NOMO-1 treated with DMSO at 0.1 percent for 48 hours (cell line): ENCODE measurements around the gene PDGFRB.
A peak's percentile ranks its signal among the peaks of the same experiment; 100 is the strongest.

Source experiments
- DNase-seq: peaks from one replicate; lab custom pipeline; 2025; ENCODE audit not compliant: unreplicated experiment; lab: John Stamatoyannopoulos, UW

The PDGFRB gene

DNA sequence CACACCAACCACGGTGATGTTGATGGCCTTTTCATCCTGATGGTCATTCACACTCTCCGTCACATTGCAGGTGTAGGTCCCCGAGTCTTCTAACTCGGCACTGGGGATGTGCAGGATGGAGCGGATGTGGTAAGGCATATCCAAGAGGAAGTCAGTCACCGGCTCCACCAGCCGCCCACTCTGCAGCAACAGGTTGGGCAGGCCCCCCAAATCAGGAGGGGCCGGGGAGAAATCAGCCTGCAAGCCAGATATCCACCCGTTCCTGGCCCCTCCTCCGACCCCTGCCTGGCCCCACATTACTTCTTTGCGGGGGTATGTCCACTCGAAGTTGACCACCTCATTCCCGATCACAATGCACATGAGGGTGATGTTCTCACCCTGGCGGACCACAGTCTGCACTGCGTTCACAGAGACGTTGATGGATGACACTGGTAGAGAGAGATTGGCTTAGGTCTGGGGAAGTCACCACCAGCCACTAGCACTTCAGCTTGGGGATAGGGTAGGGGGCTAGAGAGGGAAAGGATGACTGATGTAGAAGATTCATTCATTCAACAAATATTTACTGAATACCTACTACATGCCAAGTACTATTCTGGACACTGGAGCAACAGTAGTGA, 22.0 kb downstream of the PDGFRB start:
- DNase-seq, result no peak

DNA sequence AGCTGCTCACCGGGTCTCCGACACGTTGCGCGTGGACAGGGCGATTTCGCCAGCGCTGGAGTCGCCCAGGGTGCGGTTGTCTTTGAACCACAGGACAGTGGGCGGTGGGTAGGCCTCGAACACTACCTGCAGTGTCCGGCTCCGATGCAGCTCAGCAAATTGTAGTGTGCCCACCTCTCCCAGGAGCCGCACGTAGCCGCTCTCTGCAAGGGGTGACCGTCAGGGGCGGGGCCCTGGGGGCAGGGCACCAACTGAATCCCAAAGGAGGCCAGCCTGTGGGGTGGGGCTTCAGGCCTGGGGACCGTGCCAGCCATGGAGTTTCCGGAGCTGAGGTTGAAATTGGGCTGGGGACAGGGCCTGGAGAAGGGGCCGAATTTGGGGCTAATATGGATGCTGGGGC, 22.9 kb downstream of the PDGFRB start:
- no peak for DNase-seq

DNA sequence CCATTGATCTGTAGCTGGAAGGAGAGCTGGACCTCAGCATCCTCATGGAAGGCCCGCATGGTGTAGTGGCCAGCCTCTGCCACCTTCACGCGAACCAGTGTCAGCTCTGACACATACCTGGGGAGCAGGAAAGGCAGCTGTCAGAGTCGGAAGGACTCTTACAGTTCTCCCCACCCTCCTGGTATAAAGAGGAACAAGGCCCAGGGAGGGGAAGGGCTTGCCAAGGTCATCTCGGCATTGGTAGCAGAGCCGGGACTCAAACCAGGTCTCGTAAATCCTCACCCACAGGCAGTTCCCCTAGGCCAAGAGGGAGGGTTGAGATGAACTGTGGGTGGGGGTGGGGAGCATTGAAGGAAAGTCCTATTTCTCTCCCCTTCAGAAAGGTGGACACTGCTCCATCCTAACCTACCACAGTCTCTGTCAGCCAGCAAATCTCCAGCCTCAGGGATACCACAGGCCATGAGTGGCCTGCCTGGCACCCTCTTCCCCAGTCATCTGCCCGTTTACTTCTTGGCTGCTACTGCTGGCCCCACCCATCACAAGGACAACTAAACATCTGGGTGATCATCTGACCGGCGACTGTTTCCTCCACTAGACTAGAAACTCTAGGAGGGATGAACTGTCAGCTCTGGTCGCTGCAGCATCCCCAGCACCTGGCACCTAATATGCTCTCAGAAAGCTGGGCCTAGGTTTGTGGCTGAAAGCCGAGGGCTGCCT, 23.5 kb downstream of the PDGFRB start:
- DNase-seq, result peak; percentile 81

DNA sequence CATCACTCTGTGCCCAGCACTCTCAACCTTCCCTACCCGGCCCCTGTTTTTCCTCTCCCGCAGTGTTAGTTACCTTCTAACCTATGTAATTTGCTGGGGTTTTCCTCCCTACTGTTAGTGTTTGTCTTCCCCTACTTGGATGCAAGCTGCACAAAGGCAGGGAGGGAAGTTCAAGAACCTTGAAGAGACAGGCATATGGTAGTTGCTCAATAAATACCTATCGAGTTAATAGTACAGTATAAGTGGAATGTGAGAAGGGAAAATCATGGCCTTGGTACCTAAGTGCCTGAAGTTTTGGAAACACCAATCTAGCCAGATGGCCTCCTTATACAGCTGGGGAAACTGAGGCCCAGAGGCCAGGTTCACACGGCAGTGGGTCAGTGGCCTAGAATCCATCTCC, 24.2 kb downstream of the PDGFRB start:
- DNase-seq, result no peak

DNA sequence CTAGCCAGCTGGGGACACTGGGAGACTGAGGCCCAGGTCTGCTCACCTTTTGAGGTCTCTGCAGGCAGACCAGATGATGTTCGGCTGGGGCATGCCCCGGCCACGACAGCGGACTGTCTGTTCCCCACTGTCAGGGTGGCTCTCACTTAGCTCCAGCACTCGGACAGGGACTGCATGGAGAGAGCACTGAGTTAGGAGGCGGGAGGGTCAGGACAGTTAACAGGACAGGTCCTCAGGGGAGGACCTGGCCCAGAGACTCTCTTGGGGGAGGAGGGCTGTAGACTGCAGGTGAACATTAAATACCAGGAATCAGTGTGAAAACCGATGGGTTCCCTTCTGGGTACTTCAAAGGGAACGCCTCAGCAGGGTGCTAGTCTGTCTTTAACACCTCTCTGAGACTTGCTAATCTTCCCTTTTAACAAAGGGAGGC, 25.1 kb downstream of the PDGFRB start:
- DNase-seq, result no peak

DNA sequence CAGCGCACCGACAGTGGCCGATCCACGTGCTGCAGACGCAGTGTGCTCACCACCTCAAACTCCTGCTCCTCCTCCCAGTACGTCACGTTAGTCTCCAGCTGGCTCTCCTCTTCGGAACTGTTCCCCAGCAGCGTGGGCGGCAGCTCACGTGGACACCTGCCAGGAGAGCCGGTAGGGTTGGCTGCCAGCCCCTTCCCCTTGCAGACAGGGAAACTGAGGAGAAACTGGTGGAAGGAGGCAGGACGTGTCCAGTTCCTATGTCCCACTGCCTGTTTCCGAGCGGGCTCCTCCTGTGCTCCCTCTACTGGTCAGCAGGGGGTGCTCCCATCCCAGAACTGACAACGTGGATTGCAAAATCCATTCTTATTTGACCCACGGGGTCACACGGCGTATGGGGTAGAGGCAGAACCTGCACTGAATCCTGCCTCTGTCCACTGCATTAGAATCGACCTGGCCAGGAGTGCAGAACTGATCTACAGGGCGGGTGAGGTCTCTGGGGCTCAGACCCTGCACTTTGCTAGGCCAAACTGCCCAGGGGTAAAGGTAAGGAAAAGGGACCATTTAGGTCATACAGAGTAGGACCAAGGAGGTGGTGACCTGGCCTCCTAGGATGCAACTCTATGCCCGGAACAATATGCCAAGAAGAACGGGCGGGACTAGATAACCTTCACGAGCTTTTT, 25.7 kb downstream of the PDGFRB start:
- DNase-seq, result peak; percentile 72

DNA sequence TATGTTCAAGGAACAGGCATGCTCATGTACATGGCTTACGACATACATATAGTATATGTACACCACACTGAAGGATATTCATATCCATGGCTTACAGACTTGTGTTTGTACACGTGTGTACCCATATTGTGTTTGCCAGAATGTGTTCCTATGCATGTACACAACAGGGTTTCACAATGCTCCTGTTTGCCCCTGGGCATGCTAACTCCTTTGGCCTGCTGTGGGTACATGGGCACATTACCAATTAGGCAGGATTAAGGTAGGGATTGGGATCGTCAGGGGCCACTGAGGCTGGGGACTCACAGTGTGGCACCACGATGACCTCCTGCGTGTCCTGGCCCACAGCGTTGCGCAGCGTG, 26.2 kb downstream of the PDGFRB start:
- DNase-seq, result no peak

DNA sequence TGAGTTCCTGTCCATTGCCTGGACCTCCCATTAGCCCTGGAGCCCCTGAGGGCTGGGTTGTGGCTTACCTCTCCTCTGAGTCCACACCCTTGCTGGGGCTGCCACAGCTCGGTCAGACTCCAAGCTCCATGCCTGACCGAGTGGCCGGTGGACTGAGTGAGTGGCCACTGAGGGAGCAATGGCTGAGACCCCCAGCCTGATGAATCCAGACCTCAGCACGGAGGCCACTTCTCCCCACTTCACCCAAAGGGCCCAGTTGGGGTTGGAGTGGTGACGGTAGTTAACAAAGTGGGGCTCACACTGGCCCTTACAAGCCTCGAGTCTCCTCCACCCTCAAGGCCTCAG, 28.8 kb downstream of the PDGFRB start:
- no peak for DNase-seq

DNA sequence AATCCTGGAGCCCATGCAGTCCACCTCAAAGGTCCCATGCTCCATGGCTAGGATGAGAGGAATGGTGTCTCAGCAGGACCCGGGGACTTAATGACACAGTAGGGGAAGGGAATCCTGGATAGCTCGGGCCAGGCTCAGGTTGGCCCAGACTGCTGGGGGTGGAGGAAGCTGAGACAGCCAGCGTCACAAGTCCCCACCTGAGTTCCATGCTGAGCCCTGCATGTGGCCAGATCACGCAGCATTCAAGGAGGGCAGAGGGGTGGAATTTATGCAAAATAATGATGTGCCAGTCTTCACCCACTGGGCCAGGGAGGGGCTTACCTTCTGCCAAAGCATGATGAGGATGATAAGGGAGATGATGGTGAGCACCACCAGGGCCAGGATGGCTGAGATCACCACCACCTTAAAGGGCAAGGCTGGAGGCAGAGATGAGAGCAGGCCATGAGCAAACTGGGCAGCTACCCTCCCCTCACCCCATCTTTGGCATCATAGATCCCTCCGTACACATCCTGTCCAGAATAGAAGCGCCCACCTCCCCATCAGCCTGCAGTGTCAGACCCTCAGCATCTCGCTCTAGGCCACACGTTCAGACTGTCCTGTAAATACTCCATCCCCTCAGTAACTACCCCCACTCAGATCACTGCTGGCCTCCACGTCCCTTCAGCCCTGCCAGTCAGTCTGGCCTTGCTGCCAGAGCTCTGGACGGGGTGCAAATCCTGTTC, 29.3 kb downstream of the PDGFRB start:
- no peak for DNase-seq

DNA sequence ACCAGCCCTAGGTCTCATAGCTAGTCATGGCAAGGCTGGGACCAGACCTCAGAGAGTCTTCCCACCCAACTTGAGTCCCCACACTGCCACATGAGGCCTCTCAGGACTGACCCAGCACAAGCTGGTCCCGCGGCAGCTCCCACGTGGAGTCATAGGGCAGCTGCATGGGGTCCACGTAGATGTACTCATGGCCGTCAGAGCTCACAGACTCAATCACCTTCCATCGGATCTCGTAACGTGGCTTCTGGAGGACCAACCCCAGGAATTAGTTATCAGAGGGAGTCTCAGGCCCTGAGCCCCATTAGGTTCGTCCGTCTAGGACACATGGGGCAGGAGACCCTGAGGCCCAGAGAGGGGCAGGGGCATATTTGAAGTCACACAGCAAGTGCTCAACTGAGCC, 30.3 kb downstream of the PDGFRB start:
- no peak for DNase-seq

DNA sequence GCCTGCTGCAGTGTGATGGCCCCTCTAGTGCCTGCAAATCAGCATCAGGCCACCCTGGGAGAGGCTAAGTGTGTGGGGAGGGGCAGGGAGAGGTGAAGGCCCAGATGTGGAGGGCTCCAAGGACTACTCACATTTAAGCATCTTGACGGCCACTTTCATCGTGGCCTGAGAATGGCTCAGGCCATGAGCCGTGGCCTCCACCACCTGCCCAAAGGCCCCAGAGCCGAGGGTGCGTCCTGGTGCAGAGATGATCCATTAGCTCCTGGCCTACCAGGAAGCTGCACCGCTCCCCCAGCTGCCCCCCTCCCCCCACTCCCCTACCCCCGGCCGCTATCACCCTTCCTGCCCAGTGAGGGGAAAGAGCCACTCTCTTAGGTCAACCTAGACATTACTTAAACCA, 31.0 kb downstream of the PDGFRB start:
- no peak for DNase-seq

DNA sequence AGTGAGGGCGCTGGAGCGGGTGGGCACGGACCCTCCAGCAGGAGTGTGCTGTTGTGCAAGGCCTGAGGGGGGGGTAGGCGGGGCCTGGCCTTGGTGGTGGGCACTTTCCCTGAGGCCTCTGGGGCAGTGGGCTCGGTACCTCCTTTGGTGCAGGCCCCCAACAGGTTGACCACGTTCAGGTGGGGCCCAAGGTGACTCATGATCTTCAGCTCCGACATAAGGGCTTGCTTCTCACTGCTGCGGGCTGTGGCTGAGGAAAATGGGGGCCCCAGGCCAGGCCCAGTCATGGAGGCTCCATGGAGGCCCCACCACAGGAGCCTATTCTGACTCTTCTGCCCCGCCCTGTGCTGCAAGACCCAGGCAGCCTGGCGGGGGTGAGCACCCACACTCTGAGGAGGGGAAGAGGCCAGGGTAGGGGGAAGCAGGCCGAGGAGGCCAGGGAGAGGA, 31.5 kb downstream of the PDGFRB start:
- DNase-seq, result peak; percentile 55

DNA sequence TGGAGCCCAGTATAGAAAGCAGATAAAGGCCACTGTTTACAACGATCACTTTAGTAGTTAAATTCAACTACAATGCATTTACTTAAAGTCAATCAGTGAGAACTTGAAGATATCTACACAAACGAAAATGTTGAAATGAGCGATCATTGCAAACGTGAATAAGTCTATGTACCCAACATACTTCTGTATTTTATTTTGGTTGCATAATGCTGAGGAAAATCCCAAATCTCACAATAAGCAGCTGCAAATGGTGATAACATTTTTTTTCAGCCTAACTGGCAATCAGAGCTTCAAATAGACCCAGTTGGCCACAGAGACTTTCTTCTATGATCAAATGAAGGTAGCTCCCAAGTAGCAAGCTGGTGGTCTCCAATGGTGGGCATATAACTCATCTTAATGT, 32.1 kb downstream of the PDGFRB start:
- DNase-seq, result no peak

DNA sequence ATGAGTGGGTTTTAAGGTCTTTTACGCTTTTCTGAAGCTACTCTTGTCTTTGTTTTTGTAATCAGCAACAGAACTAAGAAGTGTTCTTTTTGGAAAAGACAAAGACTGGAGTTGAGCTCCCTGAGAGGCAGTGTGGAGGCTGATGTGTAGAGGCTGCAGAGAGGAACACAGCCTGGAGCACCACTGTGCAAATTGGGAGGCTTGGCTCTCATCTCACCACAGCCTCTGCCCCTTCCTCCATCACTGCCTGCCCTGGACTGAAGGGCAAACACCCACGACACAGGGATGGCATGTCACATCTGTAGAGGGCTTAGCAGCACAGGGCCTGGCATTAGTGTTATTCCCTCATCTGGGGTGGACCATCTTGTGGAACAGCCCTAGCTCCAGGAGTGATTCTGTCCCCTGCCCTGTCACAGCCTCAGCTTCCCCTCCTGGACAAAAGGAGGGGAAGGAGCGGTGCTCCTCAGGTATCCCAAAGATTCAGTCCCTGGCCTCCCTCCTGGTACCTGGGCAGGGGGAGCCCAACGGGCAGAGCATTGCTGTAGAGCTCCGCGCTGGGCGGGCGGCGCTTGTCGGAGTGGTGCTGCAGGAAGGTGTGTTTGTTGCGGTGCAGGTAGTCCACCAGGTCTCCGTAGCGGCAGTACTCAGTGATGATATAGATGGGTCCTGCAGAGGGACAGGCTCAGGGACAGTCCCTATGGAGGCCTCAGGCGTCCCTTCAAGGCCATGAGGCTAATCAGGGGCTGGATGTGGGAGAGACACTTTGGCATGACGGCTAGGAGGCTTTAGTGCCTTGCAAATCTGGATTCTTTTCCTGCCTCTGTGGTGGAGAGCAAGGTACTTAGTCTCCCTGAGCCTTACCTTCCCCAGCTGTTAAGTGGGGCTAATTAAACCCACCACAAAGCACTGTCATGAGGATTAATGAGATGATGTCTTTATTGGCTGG, 32.8 kb downstream of the PDGFRB start:
- no peak for DNase-seq

DNA sequence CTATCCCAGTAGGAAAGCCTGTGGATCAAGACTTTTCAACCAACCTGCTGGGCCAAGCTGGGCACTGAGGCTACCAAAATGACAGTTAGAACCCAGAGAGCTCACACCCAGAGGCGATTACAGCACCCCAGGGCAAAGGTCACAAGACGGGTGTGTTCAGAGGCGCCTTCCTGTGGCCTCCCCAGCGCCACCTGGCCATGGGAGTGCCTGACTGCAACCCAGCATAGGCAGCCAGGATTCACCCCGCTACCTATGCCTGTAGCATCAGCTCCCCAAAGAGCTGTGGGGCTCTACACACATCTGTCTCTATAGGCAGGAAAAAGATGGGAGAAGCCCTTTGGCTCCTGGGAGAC, 33.5 kb downstream of the PDGFRB start:
- peak; percentile 79 for DNase-seq

DNA sequence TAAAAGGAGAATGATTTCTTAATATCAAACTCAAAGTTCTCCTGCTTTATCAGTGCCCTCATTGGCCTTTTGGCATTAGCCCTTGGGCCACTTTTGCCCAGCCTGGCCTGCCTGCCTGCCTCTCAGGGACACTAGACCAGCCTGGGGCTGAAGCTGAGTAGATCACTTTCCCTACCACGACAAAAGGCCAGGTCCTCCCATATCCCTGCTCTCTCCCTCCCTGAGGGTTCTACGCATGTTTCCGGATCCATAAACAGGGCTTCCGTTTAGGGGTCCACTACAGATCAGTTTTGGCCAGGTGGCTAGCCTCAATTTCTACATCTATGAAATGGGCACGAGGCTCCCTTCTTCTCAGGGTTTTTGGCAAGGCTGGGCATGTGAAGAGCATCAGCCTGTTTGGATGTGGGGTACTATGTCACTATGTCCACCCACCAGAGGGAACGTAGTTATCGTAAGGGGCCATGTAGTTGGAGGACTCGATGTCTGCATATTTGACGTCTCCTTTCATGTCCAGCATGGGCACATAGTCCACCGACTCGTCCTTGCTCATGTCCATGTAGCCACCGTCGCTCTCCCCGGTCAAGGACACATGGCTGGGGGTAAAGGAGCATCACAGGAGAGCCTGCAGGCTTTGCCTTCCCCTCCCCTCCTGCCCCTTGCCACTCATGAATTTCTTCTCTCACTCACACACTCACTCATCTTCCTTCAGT, 34.0 kb downstream of the PDGFRB start:
- no peak for DNase-seq

DNA sequence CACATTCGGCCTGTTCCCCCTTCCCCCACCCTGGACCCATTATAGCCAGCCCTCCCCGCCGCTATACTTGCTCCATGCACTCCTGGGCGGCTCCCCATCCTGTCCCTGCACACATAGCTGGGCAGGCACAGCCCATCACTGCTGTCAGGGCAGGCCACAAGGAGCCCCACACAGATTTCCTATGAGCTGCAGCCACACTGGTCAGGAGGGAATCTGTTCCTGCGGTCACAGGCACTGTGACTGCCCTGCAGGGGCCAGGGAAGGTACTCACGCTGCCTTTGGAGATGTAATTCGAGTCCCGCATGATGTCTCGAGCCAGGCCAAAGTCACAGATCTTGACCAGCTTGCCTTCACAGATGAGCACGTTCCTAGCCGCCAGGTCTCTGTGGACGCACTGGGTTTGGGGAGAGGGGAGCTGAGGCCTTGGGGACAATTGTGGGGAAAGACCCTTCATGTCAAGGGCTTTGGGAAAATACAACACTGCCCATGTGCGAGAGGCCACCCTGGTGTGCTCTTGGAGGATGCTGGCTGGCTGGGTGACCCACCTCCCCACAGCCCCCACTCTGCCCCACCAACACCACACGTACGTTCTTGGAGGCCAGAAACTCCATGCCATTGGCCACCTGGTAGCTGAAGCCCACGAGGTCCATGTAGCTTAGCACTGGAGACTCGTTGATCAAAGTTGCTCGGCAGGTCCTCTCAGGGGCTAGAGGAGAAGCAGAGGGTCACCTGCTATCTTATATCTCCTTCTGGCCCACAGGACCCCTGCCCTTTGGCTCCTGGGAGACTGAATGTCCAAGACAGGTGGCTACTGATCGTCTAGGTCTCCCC, 34.8 kb downstream of the PDGFRB start:
- no peak for DNase-seq

DNA sequence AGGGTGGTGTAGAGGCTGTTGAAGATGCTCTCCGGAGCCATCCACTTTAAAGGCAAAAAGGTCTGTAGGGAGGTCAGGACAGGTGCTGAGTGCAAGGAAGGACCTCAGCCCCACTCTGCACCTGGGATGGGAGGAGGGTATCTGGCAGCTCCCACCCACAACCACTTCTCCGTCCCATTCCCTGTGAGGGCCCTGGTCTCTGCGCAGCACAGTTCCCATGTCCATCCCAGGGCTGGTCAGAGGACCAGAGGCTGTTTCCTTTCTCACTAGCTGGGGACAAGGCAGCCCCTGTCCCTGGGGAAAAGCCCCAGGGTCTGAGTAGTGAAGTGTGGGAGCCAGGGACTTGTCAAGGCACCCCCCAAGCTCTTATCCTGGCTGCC, 35.6 kb downstream of the PDGFRB start:
- no peak for DNase-seq

DNA sequence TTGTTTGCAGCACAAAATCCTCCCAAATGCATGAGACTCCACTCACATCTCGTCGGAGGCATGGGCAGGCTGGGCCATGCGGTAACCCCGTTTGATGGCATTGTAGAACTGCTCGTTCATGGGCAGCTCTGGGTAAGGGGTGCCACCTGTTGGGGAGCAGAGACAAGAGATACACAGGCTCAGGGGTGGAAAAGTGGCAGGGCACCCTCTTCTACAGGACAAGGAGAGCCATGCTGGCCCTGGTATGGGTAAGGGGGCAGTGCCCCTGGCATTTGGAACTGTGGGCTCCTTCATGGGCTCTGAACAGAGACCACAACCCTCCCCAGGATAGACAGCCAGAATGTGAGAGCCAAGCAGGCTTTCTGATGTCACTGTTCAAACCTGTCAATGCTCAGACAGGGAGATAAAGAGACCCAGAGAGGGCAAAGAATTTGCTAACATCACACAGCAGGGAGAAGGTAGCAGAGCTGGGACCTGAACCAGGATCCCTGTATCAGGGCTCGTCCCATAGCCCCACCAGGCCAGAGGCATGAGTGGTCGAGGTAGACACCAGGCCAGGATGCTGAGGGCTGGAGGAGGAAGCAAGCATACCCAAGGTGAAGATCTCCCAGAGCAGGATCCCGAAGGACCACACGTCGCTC, 36.1 kb downstream of the PDGFRB start:
- no peak for DNase-seq
